DLD1 (cell line): ENCODE results near the gene DSCAML1.
"Not testable (repeated sequence)": the region's sequence is repeated elsewhere in the genome, so short reads cannot be mapped to it uniquely, and the experiment has no call there.

Experiments
- in situ Hi-C: cut with HindIII; loops from 2 replicates; pipeline ENCODE4 v1.10.0; 2017; ENCODE audit warnings: low sequenced_read_pairs

DSCAML1 gene

DNA sequence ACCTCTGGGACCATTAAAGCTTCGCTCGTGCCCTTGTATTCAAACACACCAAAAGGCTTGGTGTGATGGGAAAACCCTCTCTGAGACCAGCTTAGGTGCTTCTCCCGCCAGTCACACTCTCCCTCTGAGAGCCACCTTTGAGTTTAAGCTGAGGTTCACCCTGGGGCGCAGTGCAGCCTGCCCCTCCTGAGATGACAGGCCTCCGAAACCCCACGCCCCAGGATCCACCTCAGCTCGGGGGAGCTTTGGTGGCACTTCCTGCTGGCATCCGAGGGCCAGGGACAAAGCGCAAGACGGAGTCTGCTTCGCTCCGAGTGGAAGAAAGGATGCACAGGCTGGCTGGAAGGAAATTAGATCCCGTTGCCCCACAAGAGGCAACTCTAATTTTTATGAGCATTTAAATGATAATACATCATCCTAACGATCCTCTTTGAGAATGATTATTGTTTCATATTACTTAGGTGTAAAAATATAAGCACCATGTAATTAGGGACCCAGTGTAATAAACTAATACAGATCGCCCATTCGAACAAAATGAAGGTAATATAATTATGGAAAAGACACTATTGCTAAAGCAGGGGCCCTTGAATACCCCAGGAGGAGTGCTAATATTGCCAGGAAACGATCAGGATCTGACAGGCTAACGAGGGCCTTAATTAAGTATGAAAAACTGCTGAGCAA, 334.7 kb downstream of the DSCAML1 start:
- in situ Hi-C loops = no loop called here

DNA sequence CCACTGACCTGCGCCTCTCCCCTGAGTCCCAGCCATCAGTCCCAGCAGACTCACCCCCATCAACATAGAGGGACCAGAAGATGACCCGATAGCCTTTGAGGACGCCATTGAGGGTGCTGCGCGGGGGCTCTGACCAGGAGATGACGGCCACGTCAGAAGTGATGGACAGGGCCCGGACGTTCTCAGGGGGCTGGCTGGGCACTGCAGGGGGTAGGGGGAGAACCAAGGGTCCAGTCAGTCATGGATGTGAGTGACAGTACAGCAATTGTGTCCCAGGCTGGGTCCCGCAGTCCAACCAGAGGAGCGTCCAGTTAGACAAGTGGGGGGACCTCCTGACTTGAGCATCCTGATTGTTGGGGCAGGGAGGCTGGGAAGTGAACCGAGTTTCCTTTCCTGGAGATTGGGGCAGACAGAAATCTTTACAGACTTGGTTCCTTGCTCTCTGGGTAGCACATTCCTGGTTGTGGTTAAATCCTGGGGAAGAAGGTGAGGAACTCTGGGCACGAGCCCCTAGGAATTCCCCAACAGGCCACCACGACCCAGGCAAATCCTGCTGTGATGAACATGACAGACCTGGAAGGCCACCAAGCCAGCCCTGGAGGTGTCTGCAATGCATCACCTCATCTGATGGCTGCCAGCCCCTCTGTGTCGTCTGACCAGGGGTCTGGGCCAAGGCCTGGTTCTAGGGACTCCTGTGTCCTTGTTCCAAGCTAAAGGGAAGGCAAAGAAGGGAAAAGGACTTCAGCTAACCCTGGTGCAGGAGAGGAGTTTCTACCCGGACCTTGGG, 335.4 kb downstream of the DSCAML1 start:
- in situ Hi-C loops = no loop called here

- in situ Hi-C loops = no loop called here
Measured at GRCh38 chr11:117459979-117460300, 337.1 kb downstream of the DSCAML1 start.

GRCh38 chr11:117459123-117459978, 337.7 kb downstream of the DSCAML1 start:
- in situ Hi-C loops = no loop called here

GRCh38 chr11:117458275-117459122, 338.5 kb downstream of the DSCAML1 start:
- in situ Hi-C loops = no loop called here

- in situ Hi-C loops = no loop called here
Measured at GRCh38 chr11:117457835-117458234, 339.2 kb downstream of the DSCAML1 start.

GRCh38 chr11:117457031-117457785, 339.8 kb downstream of the DSCAML1 start:
- in situ Hi-C loops = no loop called here

DNA sequence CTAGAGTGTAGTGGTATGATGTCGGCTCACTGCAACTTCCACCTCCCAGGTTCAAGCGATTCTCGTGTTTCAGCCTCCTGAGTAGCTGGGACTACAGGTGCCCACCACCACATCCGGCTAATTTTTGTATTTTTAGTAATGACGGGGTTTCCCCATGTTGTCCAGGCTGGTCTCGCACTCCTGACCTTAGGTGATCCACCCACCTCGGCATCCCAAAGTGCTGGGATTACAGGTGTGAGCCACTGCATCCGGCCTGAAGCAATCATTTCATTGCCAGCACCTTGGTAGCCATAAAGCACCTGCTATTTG, 340.3 kb downstream of the DSCAML1 start:
- in situ Hi-C loops = not testable (repeated sequence)

- in situ Hi-C loops = no loop called here
Measured at GRCh38 chr11:117456027-117456720, 340.8 kb downstream of the DSCAML1 start.

- in situ Hi-C loops = no loop called here
Measured at GRCh38 chr11:117454564-117454917, 342.5 kb downstream of the DSCAML1 start.

GRCh38 chr11:117453886-117454563, 343.0 kb downstream of the DSCAML1 start:
- in situ Hi-C loops = no loop called here

DNA sequence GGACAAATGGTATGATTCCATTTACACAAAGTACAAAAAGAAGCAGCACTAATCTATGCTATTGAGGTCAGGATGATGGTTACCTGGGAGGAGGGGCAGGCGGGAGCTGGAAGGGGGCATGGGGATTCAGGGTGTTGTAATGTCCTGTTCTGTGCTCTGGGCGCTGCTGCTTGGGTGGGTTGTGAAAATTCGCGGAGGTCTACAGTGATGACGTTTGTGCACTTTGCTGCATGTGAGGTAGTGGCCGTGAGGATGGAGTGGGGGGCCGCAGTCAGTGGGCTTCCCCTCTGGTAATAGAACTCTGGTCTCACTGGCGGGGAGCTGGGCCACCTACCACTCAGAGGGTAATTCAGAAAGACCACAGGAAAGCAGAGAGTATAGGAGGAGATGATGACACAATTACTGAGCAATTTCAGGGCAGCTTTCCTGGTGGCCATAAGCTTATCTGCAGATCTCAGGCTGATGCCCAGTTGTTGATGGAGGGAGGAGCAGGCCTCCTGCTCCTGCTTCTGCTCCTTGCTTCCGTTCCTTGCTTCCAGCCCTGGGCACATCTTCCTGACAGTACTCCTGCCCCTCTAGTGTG, 347.8 kb downstream of the DSCAML1 start:
- in situ Hi-C loops = no loop called here

GRCh38 chr11:117444711-117445658, 352.0 kb downstream of the DSCAML1 start:
- in situ Hi-C loops = loop anchor here (5.0 kb wide), 2 partner anchors 108 to 362 kb away; no protein-coding TSS in a partner anchor

DNA sequence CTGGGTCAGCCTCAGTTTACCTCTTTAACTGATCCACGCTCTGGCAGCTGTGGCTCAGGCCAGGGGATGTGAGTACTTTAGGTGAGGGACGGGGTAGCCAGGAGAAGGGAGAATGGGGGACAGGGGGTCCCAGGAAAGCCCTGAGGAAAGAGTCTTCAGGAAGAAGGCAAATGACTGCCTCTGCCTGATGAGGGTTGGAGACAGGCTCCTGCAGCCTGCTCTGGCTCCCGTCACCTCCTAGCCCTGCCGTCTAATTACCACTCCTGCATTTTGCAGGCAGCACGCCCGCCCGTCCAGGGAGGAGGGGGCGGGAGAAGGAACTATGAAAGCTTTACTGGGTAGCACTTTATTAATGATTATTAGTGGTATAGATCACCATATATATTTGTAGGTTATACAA, 352.8 kb downstream of the DSCAML1 start:
- in situ Hi-C loops = loop anchor here (5.0 kb wide), 2 partner anchors 107 to 363 kb away; no protein-coding TSS in a partner anchor

- in situ Hi-C loops = loop anchor here (5.0 kb wide), 2 partner anchors 106 to 364 kb away; no protein-coding TSS in a partner anchor
Measured at GRCh38 chr11:117443266-117444186, 353.5 kb downstream of the DSCAML1 start.

- in situ Hi-C loops = loop anchor here (5.0 kb wide), 2 partner anchors 106 to 364 kb away; no protein-coding TSS in a partner anchor
Measured at GRCh38 chr11:117442869-117443239, 354.2 kb downstream of the DSCAML1 start.
